GM21825 (cell line): ENCODE results near the gene CASKIN1.
"Not testable (repeated sequence)": the region's sequence is repeated elsewhere in the genome, so short reads cannot be mapped to it uniquely, and the experiment has no call there.

ENCODE experiments used
- ATAC-seq: cut with Tn5 transposase; IDR thresholded peaks from one replicate; pipeline ENCODE4 v1.9.1; 2021; ENCODE audit warnings: mild to moderate bottlenecking, moderate library complexity; ENCODE audit not compliant: unreplicated experiment

CASKIN1 gene

DNA sequence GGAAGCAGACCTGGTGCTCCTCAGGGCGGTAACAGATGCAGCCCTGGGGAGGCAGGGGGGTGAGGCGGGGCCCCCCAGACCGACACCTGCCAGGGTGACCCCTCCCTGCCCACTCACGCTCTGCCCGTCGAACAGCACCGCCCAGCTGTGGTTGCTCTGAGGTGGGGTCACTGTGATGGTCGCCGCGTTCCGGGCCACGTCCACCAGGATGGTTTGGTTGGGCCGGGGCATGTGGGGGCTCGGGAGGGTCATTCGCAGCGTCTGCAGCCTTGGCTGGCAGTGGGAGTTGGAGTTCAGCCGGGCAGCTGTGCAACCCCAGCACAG, 13.6 kb upstream of the CASKIN1 start:
- no peak for ATAC-seq

GRCh38 chr16:2209258-2210008, 13.0 kb upstream of the CASKIN1 start:
- ATAC-seq: no peak

- ATAC-seq: no peak
These were observed 12.4 kb upstream of the CASKIN1 start for GRCh38 chr16:2208772-2209171.

DNA sequence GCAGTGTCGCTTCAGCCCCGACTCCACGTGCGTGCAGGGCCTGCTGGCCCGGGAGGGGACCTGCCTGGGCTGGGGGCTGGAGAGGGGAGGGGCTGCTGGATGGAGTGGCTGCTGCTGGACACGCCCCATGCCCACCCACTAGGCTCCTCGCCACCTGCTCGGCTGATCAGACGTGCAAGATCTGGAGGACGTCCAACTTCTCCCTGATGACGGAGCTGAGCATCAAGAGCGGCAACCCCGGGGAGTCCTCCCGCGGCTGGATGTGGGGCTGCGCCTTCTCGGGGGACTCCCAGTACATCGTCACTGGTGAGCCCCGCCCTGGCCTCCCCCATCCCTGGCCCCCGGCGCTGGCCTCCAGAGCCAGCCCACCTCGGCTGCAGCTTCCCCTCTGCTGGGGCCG, 11.9 kb upstream of the CASKIN1 start:
- ATAC-seq: no peak

DNA sequence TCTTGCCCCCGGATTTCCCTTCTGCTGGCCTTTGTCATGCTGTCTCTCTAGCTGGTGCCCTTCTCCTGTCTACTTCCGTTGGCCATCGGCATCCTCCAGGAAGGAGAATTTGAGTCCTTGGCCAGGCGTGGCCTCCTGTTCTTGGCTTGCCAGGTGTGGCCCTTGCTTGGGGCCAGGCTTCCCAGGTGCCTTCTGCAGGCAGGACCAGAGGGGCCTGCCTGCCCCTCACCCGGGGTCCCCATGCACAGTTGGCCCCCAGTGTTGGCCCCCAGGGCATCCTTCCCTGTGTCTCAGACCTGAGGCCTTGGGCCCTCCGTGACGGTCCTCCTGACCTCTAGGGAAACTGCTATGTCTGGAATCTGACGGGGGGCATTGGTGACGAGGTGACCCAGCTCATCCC, 11.5 kb upstream of the CASKIN1 start:
- ATAC-seq: no peak

DNA sequence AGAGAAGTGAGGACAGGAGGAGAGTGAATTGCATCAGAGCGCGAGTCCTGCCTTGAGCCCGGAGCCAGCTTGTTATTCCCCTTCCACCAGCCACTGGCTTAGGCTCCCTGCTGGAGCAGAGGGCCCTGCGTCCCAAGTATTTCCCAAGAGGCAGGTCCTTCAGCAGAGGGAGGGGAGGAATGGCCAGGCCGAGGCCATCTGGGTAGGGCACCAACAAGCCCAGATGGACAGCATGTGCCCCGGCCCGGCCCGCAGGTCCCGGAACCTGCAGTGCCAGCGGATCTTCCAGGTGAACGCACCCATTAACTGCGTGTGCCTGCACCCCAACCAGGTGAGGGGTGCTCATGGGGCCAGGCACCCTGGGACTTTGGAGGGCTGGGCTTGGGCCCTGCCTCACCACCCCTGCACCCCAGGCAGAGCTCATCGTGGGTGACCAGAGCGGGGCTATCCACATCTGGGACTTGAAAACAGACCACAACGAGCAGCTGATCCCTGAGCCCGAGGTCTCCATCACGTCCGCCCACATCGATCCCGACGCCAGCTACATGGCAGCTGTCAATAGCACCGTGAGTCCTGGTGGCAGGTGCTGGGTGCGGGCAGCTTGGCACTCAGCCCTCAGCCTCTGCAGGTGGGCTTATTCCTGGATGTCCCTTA, 10.5 kb upstream of the CASKIN1 start:
- no peak for ATAC-seq

GRCh38 chr16:2206420-2206779, 10.0 kb upstream of the CASKIN1 start:
- ATAC-seq: peak; percentile 2

DNA sequence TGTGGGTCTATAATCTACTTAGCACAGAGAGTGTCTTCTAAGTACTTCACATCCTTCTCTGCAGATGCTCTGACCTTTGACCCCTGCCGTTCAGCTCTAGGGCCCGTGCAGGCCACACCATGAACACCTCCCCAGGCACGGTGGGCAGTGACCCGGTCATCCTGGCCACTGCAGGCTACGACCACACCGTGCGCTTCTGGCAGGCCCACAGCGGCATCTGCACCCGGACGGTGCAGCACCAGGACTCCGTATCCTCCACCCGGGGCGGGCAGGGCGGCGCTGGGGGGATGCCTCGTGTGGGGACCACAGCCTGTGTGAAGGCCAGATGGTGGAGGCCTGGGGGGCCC, 9.5 kb upstream of the CASKIN1 start:
- peak; percentile 13 for ATAC-seq

GRCh38 chr16:2205104-2205966, 8.9 kb upstream of the CASKIN1 start, which contains the start of gene MLST8:
TSS of gene MLST8 (plus strand) at chr16:2205454. CDS start at chr16:2206086, 632 bp downstream.
- ATAC-seq: peak; percentile 53

DNA sequence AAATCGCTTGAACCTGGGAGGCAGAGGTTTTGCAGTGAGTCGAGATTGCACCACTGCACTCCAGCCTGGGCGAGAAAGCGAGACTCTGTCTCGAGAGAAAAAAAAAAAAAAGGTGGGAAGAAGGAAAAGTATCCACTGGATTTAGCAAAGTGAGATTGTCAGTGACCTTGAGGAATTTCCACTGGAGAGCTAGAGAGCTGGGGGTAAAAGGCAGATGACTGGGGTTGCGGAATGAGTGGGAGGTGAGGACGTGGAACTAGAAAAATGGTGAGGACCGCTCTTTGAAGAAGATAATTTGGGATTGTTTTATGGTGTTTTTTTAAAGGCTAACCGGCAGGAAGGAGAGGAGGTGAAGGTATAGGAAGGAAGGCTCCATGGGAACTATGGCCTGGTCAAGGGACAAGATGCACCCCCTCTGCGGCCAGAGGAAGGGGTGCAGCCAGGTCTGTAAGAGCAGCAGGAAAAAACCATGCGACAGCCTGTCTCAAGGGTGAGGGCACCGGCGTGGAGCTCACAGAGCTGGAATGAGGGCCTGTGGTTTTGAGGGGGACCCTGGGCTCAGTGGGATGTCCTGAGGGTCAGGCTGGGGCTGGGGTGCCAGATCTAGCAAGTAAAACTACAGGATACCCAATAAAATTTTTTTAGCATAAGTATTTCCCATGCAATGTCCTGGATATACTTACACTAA, 8.2 kb upstream of the CASKIN1 start:
- ATAC-seq: no peak

GRCh38 chr16:2203119-2203688, 6.8 kb upstream of the CASKIN1 start:
- ATAC-seq: not testable (repeated sequence)

GRCh38 chr16:2200313-2200712, 3.9 kb upstream of the CASKIN1 start:
- no peak for ATAC-seq

DNA sequence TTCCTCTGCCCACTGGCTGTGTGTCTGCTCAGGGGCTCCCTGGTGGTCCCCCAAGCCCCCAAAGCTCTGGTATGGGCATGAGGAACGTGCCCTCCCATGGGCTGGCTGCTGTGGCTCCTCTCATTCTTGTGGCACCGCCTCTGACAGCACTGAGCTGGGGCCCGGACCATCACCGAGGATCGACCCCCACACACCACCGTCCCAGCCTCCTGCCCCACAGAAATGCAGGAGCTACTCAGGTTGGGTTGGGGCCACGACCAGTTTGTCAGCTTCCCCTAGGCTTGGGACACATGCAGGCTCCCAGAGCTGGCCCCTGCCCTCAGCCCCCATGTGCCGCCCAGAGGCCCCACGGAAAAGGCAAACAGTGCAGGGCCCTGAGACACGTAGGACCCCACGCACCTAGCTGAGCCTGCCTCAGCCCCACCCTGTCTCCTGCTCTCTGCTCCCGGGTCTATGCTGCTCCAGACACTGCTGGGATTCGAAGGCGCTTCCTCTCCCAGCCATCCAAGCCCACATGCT, 3.3 kb upstream of the CASKIN1 start:
- no peak for ATAC-seq

- no peak for ATAC-seq
These were observed 2.7 kb upstream of the CASKIN1 start for GRCh38 chr16:2199095-2199494.

DNA sequence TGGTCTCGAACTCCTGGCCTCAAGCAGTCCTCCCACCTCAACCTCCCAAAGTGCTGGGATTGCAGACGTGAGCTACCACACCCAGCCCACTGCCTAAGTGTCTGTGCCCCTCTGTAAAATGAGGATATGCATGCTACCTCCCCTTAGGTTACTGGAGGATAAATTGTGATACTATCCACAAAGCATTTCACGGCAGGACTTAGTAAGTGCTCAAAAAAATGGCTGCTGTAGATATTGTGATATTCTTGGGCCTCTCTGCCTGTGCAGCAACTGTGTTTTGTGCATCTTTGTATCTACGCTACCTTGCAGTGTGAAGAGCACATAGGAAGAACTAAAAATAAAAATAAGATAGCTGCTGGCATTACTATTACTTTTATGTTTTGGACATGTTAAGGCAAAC, 1.9 kb upstream of the CASKIN1 start:
- no peak for ATAC-seq

- no peak for ATAC-seq
These were observed 1.4 kb upstream of the CASKIN1 start for GRCh38 chr16:2197765-2198164.

DNA sequence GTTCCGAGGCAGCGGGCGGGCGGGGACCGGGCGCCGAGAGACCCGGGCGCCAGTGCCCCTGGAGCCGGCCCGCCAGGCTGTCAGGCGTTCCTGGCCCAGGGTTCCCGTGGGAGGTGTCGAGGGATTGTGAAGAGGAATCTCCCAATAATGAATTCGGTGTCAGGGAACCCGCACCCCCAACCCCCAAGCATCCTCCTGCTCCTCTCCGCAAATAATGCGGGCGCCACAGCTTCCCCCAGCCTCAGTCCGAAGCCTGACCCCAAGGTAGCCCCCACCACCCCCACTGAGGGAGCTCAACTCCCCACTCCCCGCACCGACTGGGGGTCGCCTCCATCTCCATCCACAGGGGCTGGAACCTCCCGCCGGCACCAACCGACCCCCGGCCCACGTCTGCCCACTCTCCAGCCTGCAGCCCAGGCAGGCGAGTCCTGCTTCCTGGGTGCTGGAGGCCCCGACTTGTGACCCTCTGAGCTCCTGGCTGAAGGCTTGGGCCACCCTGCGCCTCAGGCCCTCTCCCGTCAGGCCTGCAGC, 641 bp upstream of the CASKIN1 start:
- ATAC-seq: no peak

DNA sequence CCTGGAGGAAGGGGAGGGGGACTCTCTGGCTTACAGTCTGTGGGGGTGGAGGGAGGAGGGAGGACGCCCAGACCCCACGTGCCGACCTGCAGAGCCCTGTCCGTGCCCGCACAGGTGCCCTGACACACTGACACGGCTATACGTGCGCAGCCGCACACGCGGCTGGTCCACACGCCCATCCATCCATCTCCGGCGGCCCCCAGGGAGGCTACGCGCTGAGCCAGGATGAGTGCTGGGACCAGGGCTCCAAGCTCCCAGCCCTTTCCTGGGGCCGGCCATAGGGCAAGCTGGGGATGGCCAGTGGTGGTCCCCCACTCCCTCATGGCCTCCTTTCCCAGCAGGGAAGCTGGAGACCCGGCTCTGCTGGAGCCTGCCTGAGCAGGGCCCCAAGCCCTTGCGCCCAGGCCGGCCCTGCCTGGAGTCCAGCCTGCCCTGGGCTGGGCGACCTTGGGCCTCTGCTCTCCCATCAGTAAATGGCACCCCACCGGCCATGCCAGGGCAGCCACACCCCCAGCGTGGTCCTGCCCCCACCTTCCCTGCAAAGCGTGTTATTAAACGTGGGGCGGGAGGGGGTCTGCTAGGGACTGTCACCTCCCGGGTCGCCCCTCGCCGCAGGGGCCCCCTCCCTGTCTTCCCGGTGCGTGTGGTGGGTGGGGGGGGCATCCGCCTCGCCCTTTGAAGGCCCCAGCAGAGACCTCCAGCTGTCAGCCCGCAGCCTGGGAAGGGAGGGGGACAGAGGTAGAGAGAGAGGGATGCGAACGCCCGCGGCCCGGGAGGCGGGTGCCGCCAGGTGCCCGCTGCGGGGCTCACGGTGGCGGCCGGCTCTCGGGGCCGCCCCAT, 863 bp downstream of the CASKIN1 start:
- no peak for ATAC-seq

DNA sequence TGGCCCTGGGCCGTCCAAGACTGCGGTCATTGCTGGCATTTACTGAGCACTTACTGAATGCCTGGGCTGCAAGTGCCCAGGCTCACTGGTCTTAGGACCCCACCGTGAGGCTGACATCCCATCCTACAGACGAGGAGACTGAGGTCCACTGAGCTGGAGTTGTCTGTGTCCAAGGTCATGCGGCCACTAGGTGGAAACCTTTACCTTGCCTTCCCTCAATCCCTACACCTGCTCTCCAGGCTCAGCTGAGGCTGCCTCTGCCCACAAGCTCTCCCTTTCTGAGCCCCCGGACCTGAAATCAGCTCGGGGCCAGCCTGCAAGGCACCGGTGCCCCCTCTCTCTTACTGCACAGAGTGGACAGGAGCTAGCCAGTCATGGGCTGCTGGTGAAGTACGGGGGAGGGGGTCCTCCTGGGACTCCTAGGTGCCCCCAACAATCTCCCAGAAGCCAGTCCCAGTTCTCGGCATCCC, 1.5 kb downstream of the CASKIN1 start:
- no peak for ATAC-seq
